Measurements from ENCODE around the gene IGF1R. TPM values are rescaled to one million over a fixed set of nuclear protein-coding genes. Genes with fewer than 3 reads are reported as not detected.
A peak's percentile ranks its signal among the peaks of the same experiment; 100 is the strongest.

IGF1R gene
- total RNA-seq, 1 experiment from 2014 or later: 8.8 TPM

DNA sequence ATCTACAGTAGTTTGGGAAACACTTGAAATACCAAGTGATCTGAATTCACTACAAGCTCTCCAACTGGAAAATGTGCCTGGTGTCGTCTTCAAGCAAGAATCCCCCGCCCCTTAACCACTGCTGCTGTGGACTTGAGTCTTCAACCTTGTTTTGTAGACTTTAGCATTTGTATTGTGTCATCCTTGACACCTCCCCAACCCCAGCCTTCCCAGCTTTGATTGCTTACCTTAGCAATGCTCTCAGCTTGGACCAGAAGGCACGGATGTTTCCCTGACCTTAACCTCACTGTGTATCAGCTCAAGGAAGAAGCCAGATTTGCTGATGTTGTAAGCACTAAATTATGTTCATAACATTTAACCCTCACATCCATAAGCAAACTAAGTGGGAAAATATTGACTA is 146.4 kb downstream of the IGF1R start:
- no peak for DNase-seq (ENCODE audit: low read depth)

DNA sequence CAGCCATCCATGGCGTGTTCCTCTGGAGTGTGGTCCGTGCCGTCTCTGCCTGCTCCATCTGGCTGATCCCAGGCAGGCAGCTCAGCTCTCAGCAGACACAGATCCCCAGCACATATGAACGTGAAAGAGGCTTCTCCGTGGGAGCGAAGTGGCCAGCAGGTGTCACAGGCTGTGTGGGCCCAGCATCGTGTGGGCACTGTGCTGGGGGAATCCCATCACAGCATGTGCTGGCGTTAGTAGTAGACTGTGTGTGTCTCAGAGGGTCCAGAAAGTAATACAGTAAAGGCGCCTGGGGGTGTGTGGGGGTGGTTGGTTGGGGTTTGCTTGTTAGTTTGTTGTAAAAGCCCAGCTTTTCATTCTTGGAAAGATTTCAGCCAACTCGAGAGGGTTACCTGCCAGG is 147.6 kb downstream of the IGF1R start:
- DNase-seq (ENCODE audit: low read depth): no peak

DNA sequence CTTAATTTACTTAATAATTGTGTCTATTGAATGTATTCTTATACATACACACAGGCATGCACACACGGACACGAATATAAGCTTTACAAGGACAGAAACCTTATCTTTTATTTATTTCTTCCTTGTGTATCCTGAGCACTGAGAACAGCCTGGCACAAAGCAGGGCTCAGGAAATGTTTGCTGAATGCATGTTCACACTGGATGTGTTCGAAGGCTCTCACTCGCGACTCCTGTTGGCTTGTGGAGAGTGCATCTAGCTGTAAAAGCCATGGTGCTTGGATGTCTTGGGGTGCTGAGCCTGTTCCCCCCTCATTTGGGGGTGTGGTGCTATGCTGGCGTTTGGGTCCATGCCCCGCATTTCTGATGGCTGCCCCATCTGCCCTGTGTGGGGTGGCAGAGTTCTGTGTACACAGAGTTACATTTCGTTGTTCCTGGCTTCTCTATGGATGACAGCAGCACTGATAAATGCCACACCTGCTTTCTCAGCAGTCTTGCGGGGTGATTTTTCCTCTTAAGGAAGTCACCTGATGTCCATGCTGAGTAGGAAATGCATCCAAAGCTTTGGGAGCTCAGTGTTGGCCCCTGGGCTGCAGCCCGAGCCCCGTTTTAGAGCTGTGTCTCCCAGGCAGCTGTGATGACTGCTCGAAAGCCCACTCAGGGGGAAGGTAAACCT is 148.5 kb downstream of the IGF1R start:
- no peak for DNase-seq (ENCODE audit: low read depth)

DNA sequence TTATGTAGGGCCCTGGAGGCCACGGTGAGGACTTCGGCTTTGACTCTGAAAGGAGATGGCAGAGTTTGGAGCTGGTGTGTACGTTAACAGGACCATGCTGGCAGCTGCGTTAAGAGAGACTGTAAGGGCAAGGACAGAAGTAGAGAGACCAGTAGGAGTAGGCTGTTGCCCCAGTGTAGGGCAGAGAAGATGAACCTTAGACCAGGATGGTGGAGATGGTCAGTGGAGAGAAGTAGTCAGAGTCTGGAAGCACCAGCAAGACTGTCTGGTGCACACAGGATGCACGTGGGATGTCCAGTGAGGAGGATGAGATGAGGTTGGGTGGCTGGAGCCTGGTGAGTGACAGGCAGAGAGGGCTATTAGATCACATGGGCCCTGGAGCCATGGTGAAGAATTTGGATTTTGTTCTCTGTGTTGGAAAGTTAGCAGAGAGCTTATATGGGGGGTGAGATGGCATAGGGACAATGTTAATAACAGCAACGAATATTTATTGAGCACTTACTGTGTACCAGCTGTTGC is 150.1 kb downstream of the IGF1R start:
- no peak for DNase-seq (ENCODE audit: low read depth)

DNA sequence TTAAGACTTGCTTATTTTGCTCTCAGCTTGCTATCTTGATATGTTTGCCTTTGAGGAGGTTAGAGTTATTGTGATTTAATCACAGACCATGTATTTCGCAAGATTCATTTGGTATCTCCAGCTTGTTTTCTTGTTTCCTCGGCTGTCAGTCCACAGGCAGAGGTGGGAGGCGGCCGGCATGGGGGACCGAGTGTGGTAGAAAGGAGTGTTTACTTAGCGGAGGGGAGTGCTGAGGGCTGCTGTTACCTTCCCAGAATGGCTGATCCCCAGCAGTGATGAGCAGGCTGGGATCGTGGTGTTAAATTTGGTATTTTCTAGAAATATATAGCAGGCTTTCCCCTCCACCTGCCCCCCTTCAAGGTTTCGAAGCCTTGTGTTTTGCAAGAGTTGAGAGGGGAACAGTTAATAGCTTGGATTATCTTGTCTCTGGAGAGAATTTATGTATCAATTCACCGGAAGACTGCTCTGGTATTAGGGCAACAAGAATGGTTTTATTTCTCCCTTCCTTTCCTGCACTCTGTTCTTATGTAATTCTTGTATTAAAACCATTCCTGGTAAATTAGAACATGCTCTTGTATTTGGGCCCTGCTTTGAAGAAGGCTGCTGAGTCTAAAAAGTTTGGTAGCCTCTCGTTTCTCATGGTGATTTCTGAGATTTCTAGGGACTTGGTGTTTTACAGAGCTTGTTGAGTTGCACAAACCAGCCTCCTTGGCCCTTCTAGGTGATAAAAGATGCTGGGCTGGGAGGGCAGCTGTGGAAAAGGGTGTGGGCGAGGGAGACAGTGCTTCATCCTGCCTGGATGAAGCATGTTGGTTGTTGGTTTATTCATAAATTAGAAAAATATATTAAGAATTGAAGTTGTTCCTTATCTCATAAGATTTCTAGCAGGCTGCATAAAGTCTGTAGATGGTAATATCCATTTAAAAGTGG is 151.4 kb downstream of the IGF1R start:
- peak; percentile 39 for DNase-seq (ENCODE audit: low read depth)

DNA sequence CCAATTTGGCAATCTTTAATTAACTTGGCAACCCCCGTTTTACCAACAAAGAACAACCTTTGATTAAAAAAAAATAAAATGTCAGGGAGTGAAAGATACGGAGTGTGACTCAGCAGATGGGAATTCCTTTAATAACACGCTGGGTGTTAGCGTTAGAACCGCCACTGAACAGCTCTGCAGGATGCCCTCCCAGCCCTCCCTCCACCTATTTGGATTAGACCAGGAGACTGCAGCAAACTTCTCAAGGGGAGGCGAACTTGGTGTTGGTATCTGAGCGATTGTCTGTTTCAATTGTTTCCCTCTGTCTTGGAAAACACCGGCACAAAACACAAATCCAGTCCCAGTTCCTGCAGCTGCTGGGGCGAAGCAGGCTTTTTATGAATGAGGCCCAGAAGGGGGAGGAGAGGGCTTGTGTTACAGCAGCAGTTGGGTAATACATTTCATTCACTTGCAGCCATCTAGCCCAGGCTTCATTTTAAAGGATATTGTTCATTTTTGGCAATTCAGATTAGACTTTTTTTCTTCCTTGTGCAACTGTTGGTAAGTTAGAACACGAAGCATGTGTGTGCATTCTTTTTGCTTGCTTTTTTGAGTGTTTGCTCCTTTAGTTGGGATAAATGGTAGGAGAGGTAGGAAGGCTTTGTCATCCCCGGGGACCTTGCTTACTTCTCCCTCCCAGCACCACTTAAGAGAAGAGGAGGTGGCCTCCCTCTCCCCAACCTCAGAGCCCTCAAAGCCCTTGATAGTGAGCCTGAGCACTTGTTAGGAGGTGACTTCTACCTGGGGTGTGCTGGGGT is 152.3 kb downstream of the IGF1R start:
- DNase-seq (ENCODE audit: low read depth): peak; percentile 87

DNA sequence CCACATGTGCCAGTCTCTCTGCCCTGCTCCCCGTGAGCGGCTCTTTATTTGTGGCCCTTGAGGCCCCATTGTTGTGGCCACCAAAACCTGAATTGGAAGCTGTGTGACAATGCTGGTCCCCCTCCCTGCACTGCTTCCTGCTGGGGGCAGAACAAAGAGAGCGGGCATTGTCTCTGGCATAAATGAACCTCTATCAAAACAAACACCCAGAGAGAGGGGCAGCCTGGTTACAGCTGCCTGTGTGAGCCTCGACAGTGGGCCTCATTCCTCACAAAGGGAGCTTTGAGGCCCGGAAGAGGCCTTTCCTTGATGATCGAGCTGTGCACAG is 152.9 kb downstream of the IGF1R start:
- no peak for DNase-seq (ENCODE audit: low read depth)

DNA sequence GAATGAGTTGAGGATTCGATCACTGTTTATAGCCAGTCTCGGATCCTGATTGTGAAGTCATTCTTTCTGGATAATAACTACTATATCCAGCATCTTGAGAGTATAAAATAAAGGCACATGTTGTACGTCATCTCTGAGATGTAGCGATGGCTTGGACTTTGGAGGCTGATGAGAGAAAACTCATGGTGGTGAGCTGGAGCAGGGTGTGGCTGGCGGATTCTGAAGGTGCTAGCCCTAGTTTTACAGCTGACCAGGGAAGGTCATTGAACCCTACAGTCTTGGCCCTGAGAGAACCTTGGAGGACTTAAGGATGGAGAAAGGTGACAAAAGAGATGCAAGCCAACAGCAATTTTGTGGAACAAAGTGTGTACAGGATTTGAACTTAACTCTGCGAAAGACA is 153.8 kb downstream of the IGF1R start:
- DNase-seq (ENCODE audit: low read depth): no peak

DNA sequence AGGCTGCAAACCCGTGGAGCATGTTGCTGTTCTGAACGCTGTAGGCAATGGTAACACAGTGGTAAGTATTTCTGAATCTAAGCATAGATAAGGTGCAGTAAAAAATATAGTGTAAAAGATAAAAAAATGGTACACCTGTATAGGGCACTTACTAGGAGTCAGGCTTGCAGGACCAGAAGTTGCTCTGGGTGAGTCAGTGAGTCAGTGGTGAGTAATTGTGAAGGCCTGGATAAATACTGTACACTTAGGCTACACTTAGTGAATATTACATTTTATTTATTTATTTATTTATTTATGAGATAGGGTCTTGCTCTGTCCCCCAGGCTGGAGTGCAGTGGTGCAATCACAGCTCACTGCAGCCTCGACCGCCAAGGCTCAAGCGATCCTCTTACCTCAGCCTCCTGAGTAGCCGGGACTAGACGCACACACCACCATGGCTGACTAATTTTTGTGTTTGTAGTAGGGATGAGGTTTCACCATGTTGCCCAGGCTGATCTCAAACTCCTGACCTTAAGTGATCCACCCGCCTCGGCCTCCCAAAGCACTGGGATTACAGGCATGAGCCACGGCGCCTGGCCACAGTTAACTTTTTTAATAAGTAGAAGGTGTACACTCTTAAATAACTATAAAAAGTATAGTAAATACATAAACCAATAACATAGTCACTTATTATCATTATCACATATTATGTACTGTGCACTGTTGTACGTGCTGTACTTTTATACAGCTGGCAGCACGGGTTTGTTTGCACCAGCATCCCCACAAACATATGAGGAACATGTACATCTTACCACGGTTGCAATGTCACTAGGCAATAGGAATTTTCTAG is 155.1 kb downstream of the IGF1R start:
- DNase-seq (ENCODE audit: low read depth): peak; percentile 67

DNA sequence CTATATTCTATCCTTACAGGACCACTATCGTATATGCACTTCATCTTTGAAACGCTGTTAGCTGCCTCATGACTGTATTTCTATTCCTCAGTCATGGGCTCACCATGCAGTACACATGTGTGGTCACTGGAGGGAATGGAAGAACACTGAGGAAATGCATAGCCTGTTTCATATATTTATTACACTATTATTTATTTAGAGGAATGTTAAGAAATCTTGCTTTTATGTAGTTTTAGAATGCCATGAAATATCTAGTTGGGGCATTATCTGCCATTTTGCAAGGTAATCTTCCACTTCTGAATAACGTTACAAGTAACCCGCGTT is 155.7 kb downstream of the IGF1R start:
- peak; percentile 21 for DNase-seq (ENCODE audit: low read depth)

DNA sequence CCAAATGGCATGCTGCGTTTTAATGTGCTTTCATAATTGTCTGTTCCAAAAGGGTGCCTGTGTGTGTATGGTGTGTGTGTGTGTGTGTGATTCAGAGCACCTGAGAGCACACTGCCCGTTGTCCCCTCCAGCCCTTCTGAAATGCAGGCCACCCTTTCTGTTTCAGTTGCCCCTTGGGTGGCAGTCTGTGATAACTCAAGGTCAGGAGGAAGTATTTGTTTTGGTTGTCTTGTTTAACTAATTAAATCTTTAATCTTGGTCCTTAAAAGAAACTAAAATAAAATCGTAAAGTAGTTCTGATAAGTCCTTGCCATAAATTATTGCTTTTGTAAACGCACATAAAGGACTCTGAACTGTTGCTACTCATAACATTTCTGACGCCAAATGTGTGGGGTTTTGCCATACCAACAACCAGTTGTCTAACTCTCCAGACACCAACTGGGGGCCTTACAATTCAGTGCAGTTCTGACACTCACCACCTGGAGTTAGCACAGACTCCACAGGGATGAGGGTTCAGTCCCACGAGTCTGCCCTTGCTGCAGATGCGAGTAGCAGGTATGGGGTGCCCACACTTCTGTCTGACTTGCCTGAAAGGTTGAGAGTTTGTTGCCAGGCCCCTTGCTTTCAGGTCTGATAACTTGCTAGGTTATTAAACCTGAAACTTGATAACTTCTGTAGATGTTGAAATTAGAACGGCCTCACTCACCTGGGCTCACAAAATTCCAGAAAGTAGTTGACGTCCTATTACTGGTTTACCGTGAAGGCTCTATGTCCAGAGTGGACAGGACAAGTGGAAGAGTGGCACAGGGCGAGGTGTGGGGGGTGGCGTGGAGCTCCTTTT is 157.3 kb downstream of the IGF1R start:
- no peak for DNase-seq (ENCODE audit: low read depth)

DNA sequence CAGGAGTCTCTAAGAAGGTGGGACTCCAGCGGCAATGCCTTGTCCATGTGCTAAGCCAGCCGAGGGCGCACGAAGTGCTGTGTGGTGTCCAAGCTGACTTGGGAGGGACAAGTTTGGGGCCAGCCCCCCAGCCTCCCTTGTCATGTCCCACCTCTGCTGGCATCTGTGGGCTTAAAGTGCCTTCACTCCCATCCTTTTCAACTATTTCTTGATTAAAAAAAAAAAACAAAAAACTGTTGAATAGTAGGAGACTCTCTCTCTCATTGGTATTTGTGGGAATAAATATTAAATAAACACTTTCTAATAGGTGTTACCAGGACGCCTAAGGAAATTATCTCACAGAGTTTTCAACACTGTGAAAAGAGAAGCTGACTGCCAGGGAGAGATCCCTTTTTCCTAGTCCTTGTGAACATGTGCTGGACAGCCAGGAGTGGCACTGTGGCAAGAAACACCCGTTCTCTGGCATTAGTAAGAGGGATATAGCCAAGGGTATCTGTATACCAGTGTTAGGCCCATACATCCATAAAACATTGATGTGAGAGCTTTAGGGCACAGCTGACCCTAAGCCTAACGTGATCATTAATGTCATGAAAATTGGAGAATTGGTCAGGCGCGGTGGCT is 158.0 kb downstream of the IGF1R start:
- DNase-seq (ENCODE audit: low read depth): no peak

DNA sequence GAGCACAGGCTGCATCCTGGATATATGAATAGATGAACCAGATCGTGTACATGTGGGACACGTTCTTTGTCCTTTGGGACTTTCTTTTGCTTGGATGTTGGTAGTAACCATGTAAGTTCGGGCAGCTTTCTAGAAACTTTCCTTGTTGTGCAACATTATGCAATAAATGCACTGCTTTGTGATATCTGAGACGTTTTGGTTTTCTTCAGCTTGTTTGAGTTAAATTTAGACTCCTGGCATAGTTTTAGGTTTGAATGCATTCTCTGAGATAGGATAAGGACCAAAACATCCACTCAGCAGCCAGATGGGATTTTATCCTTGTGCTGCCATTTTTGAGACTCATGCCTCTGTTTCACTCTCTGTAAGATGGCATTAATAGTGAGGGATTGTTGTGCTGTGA is 158.9 kb downstream of the IGF1R start:
- DNase-seq (ENCODE audit: low read depth): peak; percentile 72

DNA sequence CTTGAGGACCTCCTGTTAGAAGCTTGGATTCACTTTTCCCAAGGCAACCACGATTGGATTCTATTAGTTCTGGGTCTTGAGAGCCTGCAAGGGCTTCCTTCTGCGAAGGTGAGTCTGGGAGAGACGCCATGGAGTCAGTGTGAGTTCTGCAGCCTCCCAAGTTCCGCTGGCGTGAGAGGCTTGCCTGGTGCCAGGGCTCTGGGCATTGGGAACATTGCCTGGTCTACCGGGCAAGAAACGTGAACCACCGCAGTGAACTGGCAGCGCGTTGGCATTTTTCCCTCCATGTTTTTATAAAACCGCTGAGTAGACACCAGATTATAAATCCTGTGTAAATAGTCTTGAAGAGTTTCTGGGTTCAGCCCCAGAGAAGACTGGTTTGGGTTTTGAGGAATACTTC is 160.9 kb downstream of the IGF1R start:
- DNase-seq (ENCODE audit: low read depth): no peak

DNA sequence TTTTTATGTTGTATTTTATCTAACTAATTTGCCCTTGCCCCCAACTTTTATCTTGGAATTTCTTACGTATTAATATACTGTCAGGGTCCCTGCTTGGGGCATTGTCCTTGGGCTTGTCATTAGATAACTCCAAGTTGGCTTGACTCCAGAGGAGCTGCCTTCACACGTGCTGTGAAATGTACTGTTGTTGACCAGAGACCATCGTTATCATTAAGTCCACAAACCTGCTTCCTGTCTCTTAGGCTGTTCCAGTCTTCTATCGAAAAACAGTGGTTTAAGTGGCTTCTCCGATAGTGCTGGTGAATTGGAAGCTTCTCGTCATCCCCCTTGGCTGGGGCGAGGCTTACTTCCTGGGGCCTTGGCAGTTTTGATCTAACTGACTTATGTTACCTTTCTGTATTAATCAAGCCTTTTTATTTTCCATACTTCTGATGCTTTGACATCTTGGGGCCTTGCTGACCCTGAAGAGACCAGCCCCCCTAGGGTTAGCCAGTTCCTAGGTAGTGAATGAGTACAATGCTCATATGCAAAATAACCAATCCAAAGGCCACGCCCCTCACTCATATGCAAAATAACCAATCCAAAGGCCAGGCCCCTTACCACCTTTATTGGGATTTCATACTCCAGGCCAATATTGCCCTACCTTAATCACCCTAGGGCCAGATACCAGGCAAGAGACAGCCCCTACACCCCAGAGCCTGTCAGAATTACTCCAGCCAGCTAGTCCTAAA is 164.5 kb downstream of the IGF1R start:
- no peak for DNase-seq (ENCODE audit: low read depth)

DNA sequence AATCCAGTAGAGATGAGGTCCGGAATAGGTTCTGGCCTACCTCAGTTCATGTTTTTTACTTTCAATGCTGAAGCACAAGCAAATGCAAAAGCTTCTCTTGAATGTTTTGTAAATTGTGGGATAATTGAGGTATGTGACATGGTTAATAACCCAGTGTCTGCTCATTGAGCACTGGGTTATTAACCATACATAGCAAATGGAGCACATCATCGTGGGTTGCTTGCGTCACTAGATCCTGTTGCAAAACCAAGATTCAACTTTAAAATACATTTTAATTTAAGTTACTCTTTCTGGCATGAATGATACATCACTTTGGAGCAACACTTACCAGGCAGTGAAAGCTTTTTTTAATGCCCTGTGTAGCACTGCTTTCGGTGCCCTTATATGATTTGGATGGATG is 165.6 kb downstream of the IGF1R start:
- no peak for DNase-seq (ENCODE audit: low read depth)

DNA sequence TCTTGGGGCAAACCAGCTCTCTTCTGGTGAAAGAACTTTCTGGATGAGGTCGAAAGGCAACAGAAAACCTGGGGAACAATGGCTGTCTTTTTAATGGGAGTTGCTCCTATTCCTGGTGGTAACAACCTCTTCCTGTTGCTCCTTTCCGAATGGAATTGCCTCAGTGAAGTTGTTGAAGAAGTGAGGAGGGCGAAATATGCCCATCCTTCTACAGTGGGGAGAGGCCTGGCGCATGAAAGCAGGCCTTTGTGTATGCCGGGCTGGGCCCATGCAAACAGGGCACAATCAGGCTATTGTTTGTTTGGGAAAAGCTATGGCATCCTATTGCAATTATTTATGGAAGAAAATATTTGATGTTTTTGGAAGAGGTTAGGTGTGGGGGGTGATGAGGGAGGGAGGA is 166.9 kb downstream of the IGF1R start:
- no peak for DNase-seq (ENCODE audit: low read depth)

DNA sequence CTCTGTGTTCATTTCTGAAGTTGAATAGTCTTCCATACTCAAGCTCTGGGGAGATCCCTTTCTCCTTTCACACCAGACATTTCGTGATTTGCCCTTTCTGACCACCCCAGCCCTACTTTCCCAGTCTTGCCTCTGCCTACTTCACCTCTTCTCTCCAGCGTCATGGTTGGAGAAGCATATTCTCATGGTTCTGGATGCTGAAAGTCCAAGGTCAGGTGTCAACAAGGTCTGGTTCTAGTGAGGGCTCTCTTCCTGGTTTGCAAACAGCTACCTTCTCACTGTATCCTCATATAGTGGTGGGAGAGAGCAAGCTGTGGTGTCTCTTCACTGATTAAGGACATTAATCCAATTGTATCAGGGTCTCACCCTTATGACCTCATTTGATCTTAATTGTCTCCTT is 169.4 kb downstream of the IGF1R start:
- DNase-seq (ENCODE audit: low read depth): no peak

DNA sequence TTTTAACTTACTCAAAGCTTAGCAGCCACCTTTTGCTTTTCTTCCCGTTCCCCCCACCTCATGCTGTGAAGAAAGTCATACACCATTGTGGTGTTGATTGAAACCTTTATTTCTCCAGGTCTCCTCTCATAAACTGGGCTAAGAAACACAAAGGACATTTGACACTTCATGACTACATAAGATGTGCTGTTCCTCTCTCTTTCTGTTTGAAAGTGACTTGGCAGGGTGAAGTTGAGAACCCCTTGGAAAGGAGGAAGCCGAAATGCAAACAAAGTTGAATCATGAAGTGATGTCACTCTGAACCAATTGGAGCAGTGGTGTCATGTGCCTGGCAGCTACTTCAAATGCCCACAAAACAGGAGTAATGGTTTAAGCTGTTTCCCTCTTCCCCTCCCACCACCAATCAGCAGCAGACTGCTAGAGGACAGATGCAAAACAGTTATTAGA is 174.7 kb downstream of the IGF1R start:
- DNase-seq (ENCODE audit: low read depth): peak; percentile 91

All from LHCN-M2 (cell line).